CD4-positive, alpha-beta T cell (primary cell): ENCODE measurements around the gene FAM107B. TPM values are rescaled to one million over a fixed set of nuclear protein-coding genes. Genes with fewer than 3 reads are reported as not detected.

ENCODE experiments used
- ATAC-seq: fragments of 200-7000 bp; cut with Tn5 transposase; one replicate; pipeline ENCODE4 v1.10.0; 2022; ENCODE audit warnings: mild to moderate bottlenecking; ENCODE audit not compliant: poor library complexity
- CTCF ChIA-PET: fragments of 350-600 bp; sonication (Branson Sonifier 250); formaldehyde crosslinking; loops from one replicate; lab custom pipeline; 2021; ENCODE audit warnings: antibody characterized with exemption, inconsistent platforms; lab: Charles Lee
- POLR2A ChIA-PET: fragments of 350-600 bp; sonication (Branson Sonifier 250); formaldehyde crosslinking; loops from one replicate; lab custom pipeline; 2021; ENCODE audit warnings: antibody characterized with exemption, inconsistent platforms; lab: Charles Lee
- DNase-seq, 14 experiments: peaks; one replicate each; pipeline ENCODE4 v3.0.0-alpha.2; 2013 to 2020; ENCODE audit warnings: mixed read lengths in 2 of 14
- H3K27ac ChIP-seq, 2 donors: one replicate each; pipeline versions ENCODE4 v1.5.1 to v1.7.0; 2013; ENCODE audit warnings: low read length in 2 of 2, low read depth in 1 of 2, mild to moderate bottlenecking in 1 of 2
- H3K27me3 ChIP-seq, 2 experiments: 1 replicate in 1 of 2; 2 replicates in 1 of 2; pipeline versions ENCODE4 v1.6.1 to v1.7.0; 2013; ENCODE audit warnings: low read length in 2 of 2, control low read depth in 1 of 2, mild to moderate bottlenecking in 1 of 2, moderate library complexity in 1 of 2; ENCODE audit not compliant: insufficient read depth in 2 of 2, control insufficient read depth in 1 of 2
- H3K36me3 ChIP-seq: one replicate; pipeline ENCODE4 v1.6.1; 2013; ENCODE audit warnings: low read length, control low read depth; ENCODE audit not compliant: insufficient read depth
- H3K4me1 ChIP-seq: one replicate; pipeline ENCODE4 v1.6.1; 2013; ENCODE audit warnings: low read length, control low read depth; ENCODE audit not compliant: insufficient read depth
- H3K4me3 ChIP-seq: one replicate; pipeline ENCODE4 v1.5.1; 2013; ENCODE audit warnings: mild to moderate bottlenecking, low read length, moderate library complexity
- H3K9me3 ChIP-seq, 2 experiments: 1 replicate in 1 of 2; 2 replicates in 1 of 2; pipeline versions ENCODE4 v1.6.1 to v1.7.0; 2013; ENCODE audit warnings: low read length in 2 of 2, mild to moderate bottlenecking in 2 of 2, control low read depth in 1 of 2, moderate library complexity in 1 of 2; ENCODE audit not compliant: control insufficient read depth in 1 of 2, insufficient read depth in 1 of 2
- H3K27ac Mint-ChIP-seq: one replicate; pipeline ENCODE4 v1.8.0; 2020; ENCODE audit warnings: mixed read lengths
- H3K27me3 Mint-ChIP-seq: one replicate; pipeline ENCODE4 v1.8.0; 2021; ENCODE audit warnings: mixed read lengths
- H3K36me3 Mint-ChIP-seq: one replicate; pipeline ENCODE4 v1.8.0; 2021; ENCODE audit warnings: low read depth, mixed read lengths
- H3K4me1 Mint-ChIP-seq: one replicate; pipeline ENCODE4 v1.8.0; 2021; ENCODE audit warnings: low read depth, mixed read lengths
- H3K4me3 Mint-ChIP-seq: one replicate; pipeline ENCODE4 v1.8.0; 2020; ENCODE audit warnings: mild to moderate bottlenecking, mixed read lengths
- H3K9me3 Mint-ChIP-seq: one replicate; pipeline ENCODE4 v1.8.0; 2020; ENCODE audit warnings: mixed read lengths
- intact Hi-C, 2 experiments: fragments of 100-400 bp; cut with DNase I in 1 of 2; cut with micrococcal nuclease in 1 of 2; formaldehyde crosslinking; loops; one replicate each; pipeline versions ENCODE4 v1.15.1 to v1.9.0; 2023 to 2025; cut with DNase I, micrococcal nuclease
- total RNA-seq, 174 experiments: library from RNA in 2 of 174; stranded (reverse) in 2 of 174; gene quantifications; one replicate each; pipeline ENCODE4 v1.2.3 and lab custom pipeline; 2021 to 2026
- TF ChIP-seq, protein P1 (sequence below): fragments of 200-600 bp; IDR thresholded peaks from one replicate; pipeline ENCODE4 v1.8.0; 2022; ENCODE audit warnings: antibody characterized with exemption, mild to moderate bottlenecking

Gene FAM107B
- total RNA-seq, 2 experiments from 2014 or later = 261 to 262 TPM

- TF ChIP-seq, protein P1, sequence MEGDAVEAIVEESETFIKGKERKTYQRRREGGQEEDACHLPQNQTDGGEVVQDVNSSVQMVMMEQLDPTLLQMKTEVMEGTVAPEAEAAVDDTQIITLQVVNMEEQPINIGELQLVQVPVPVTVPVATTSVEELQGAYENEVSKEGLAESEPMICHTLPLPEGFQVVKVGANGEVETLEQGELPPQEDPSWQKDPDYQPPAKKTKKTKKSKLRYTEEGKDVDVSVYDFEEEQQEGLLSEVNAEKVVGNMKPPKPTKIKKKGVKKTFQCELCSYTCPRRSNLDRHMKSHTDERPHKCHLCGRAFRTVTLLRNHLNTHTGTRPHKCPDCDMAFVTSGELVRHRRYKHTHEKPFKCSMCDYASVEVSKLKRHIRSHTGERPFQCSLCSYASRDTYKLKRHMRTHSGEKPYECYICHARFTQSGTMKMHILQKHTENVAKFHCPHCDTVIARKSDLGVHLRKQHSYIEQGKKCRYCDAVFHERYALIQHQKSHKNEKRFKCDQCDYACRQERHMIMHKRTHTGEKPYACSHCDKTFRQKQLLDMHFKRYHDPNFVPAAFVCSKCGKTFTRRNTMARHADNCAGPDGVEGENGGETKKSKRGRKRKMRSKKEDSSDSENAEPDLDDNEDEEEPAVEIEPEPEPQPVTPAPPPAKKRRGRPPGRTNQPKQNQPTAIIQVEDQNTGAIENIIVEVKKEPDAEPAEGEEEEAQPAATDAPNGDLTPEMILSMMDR = no peak
- POLR2A ChIA-PET = no interaction called here
- Mint-ChIP-seq H3K4me1 (no peaks in the 10 kb centered on the region), H3K27me3 (no peaks in the 10 kb centered on the region), H3K36me3 (no peaks in the 10 kb centered on the region), H3K4me3 (no peak overlapping the region), H3K9me3 (no peaks in the 10 kb centered on the region), H3K27ac (no peak overlapping the region)
- H3K36me3 ChIP-seq = no peaks in the 10 kb centered on the region
- no peaks in the 10 kb centered on the region for H3K27me3 ChIP-seq
- H3K9me3 ChIP-seq = peaks cover 0 to 3% of the 10 kb centered on the region in 2 experiments
- H3K27ac ChIP-seq = no peak overlapping the region
- DNase-seq (no peak), ATAC-seq (no peak)
- no peak overlapping the region for H3K4me3 ChIP-seq
- CTCF ChIA-PET = no interaction called here
- intact Hi-C loops = loop anchor here in 1 of 2 experiments (5.0 kb wide), 1 partner anchor 52 kb away; no protein-coding TSS in a partner anchor
- no peaks in the 10 kb centered on the region for H3K4me1 ChIP-seq
These were observed 100.2 kb downstream of the FAM107B start for GRCh38 chr10:14674376-14675050.

DNA sequence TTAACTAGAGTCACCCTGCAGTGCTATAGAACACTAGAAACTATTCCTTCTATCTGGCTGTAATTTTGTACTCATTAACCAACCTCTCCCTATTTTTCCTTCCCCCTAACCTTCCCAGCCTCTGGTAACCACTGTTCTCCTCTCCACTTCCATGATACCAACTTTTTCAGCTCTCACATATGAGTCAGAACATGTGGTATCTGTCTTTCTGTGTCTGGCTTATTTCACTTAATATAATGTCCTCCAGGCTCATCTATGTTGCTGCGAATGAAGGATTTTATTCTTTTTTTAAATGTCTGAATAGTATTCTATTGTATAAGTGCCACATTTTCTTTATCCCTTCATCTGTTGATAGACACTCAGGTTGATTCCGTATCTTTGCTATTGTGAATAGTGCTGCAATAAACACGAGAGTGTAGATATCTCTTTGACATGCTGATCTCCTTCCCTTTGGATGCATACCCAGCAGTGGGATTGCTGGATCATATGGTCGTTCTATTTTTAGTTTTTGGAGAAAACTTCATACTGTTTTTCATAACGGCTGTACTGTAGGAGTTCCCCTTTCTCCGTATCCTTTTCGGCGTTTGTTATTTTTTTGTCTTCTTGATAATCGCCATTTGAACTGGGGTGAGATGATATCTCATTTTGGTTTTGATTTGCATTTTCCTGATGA lies 101.4 kb downstream of the FAM107B start:
- DNase-seq = no peak
- no peak overlapping the region for H3K27ac Mint-ChIP-seq

DNA sequence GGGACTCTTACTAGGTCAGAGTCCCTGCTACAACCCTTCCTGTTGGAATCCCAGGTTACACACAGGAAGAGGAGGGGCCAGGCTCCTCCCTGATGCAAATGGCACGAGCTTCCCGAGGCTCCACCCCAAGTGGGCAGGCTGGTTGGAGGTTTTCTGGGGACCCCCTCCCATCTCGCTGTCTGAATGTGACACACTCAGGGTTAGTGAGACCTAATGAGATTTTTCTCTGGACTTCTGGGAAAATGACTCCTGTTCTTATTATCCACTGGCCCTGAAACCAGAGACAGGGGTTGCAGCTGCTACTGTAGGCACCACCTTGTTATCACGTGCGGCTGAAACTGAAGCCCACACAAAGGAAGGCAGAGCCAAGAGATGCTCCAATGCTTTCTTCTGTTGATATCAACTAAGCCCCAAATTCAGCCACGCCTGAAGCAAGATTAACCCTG lies 103.3 kb downstream of the FAM107B start:
- Histone ChIP-seq H3K27me3 (no peaks in the 10 kb centered on the region), H3K4me3 (no peak overlapping the region), H3K36me3 (no peaks in the 10 kb centered on the region), H3K4me1 (no peaks in the 10 kb centered on the region), H3K27ac (no peak overlapping the region), H3K9me3 (peaks cover 0 to 3% of the 10 kb centered on the region in 2 experiments)
- H3K9me3 Mint-ChIP-seq = peaks cover 4% of the 10 kb centered on the region
- H3K36me3 Mint-ChIP-seq = no peaks in the 10 kb centered on the region
- ATAC-seq (no peak), DNase-seq (no peak)
- intact Hi-C loops = no loop called here
- TF ChIP-seq, protein P1 = no peak
- POLR2A ChIA-PET = interaction anchor here (1.0 kb wide), 1 partner anchor 18 kb away, joined by 3 read pairs; no protein-coding TSS in a partner anchor
- peaks cover 5% of the 10 kb centered on the region for H3K4me1 Mint-ChIP-seq
- H3K4me3 Mint-ChIP-seq = no peak overlapping the region
- no peaks in the 10 kb centered on the region for H3K27me3 Mint-ChIP-seq
- H3K27ac Mint-ChIP-seq = no peak overlapping the region
- CTCF ChIA-PET = interaction anchor here (0.5 to 0.6 kb wide), 2 partner anchors 30 to 112 kb away, joined by 3 read pairs; no protein-coding TSS in a partner anchor

More for the DNA sequence above, 101.4 kb downstream of the FAM107B start:
- Histone ChIP-seq H3K4me1 (no peaks in the 10 kb centered on the region), H3K27me3 (no peaks in the 10 kb centered on the region), H3K9me3 (peaks cover 0 to 3% of the 10 kb centered on the region in 2 experiments), H3K36me3 (no peaks in the 10 kb centered on the region), H3K4me3 (no peak overlapping the region), H3K27ac (no peak overlapping the region)
- ATAC-seq = no peak
- Mint-ChIP-seq H3K9me3 (no peaks in the 10 kb centered on the region), H3K27me3 (no peaks in the 10 kb centered on the region), H3K36me3 (no peaks in the 10 kb centered on the region), H3K4me3 (no peak overlapping the region), H3K4me1 (peaks cover 4% of the 10 kb centered on the region)
- POLR2A ChIA-PET = no interaction called here
- intact Hi-C loops = no loop called here
- CTCF ChIA-PET = no interaction called here
- TF ChIP-seq, protein P1 = no peak
